ENCODE data around the gene NOTO.

NOTO gene

DNA sequence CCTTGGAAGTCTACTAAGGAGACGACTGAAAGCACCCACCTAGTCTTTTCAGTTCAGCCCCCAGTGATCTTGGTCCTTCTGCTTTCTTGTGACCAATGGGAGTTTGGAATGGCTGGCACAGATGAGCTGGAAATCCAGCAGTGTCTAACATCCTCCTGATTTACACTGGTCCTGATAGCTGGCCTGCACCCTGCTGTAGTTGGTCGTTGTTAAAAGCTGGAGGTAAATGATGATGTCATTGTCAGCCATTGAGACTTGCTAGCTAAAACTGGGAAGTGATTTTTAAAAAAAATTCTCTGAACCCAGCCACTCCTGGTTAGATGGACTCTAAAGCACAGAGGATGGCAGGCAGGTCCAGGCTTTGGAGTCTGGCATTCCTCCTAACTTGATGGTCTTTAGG lies 51.0 kb downstream of the NOTO start:
- in situ Hi-C loops (cut with MboI; ENCODE audit: low pct_unique_long_range_greater_than_20kb, low sequenced_read_pairs, unreplicated experiment), result no loop called here
- TF ChIP-seq, protein P1, sequence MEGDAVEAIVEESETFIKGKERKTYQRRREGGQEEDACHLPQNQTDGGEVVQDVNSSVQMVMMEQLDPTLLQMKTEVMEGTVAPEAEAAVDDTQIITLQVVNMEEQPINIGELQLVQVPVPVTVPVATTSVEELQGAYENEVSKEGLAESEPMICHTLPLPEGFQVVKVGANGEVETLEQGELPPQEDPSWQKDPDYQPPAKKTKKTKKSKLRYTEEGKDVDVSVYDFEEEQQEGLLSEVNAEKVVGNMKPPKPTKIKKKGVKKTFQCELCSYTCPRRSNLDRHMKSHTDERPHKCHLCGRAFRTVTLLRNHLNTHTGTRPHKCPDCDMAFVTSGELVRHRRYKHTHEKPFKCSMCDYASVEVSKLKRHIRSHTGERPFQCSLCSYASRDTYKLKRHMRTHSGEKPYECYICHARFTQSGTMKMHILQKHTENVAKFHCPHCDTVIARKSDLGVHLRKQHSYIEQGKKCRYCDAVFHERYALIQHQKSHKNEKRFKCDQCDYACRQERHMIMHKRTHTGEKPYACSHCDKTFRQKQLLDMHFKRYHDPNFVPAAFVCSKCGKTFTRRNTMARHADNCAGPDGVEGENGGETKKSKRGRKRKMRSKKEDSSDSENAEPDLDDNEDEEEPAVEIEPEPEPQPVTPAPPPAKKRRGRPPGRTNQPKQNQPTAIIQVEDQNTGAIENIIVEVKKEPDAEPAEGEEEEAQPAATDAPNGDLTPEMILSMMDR (IDR thresholded peaks at IDR 0.05; ENCODE audit: extremely low read depth, insufficient read depth, missing control alignments), result no peak
- DNase-seq (ENCODE audit: low spot score), result no peak

DNA sequence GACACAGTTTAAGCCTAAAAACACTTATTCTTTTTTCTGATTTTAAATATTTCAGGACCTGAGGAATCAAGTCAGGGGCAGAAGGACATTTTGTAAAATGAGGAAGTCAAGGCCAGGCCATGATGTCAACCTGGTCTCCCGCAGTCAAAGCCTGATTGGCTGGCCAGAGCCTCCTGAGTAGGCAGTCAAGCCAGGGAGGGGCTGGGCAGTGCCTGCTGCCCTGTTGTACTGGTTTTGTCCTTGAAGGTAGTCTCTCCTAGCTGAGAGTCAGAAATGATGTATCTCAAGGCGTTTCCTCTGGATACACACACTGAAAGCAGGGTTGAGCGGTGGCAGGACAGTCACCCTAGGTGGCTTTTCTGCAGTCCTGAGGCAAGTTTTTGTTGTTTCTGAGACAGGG lies 51.5 kb downstream of the NOTO start:
- TF ChIP-seq, protein P1 (IDR thresholded peaks at IDR 0.05; ENCODE audit: extremely low read depth, insufficient read depth, missing control alignments), result no peak
- in situ Hi-C loops (cut with MboI; ENCODE audit: low pct_unique_long_range_greater_than_20kb, low sequenced_read_pairs, unreplicated experiment), result no loop called here
- DNase-seq (ENCODE audit: low spot score), result no peak

DNA sequence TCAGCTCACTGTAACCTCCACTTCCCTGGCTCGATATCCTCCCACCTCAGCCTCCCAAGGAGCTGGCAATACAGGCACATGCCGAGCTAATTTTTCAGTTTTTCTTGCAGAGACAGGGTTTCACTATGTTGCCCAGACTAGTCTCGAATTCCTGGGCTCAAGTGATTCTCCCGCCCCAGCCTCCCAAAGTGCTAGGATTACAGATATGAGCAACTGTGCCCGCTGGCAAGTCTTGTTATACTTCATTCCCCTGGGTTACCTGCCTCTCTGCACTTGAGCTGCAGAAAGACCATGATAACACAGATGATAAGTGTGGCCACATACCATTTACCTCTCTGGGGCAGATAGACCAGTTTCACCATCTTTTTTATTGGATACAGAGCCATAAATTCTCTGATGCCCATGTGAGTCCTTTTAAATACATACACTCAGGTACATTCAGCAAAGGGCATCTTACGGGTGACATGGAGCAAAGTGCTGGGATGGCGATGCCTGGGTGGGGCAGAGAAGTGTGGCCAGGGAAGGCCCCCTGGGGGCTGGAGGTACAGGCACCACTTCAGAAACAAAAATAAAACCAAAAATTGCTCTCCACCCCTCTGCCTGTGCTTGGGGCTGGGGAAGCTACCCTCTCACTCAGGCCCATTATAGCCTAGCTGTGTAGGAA lies 52.1 kb downstream of the NOTO start:
- no peak for DNase-seq (ENCODE audit: low spot score)
- in situ Hi-C loops (cut with MboI; ENCODE audit: low pct_unique_long_range_greater_than_20kb, low sequenced_read_pairs, unreplicated experiment), result no loop called here

DNA sequence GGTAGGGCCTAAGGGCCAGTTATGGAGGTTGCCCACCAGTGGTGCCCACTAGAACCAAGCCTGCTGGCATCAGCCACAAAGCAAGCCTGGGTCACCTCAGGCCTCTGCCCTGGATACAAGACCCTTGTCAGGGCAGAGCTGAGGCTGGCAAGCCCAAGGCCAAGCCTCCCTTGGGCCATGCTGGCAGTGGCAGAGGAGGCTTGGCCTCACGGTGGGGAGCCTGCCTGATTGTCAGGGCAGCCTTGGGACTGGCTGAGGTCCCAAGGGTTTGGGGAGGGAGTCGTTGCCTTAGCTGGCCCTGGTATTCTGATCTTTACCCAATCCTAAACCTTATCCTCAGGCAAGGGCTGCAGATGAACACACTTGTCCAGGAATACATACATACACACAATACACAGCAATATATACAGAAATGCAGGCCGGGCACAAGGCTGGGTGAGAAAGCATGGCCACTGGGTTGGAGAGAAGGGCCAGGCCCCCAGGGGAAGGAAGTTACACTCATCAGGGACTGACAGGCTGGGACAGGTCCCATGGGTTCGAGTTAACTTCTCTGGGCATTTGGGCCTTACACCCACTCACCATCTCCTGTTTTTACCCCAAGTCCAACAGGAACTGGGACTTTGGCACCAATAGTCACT lies 52.8 kb downstream of the NOTO start:
- TF ChIP-seq, protein P1 (IDR thresholded peaks at IDR 0.05; ENCODE audit: extremely low read depth, insufficient read depth, missing control alignments), result no peak
- in situ Hi-C loops (cut with MboI; ENCODE audit: low pct_unique_long_range_greater_than_20kb, low sequenced_read_pairs, unreplicated experiment), result no loop called here
- no peak for DNase-seq (ENCODE audit: low spot score)

More for the DNA sequence above, 52.1 kb downstream of the NOTO start:
- TF ChIP-seq, protein P1 (IDR thresholded peaks at IDR 0.05; ENCODE audit: extremely low read depth, insufficient read depth, missing control alignments), result no peak

DNA sequence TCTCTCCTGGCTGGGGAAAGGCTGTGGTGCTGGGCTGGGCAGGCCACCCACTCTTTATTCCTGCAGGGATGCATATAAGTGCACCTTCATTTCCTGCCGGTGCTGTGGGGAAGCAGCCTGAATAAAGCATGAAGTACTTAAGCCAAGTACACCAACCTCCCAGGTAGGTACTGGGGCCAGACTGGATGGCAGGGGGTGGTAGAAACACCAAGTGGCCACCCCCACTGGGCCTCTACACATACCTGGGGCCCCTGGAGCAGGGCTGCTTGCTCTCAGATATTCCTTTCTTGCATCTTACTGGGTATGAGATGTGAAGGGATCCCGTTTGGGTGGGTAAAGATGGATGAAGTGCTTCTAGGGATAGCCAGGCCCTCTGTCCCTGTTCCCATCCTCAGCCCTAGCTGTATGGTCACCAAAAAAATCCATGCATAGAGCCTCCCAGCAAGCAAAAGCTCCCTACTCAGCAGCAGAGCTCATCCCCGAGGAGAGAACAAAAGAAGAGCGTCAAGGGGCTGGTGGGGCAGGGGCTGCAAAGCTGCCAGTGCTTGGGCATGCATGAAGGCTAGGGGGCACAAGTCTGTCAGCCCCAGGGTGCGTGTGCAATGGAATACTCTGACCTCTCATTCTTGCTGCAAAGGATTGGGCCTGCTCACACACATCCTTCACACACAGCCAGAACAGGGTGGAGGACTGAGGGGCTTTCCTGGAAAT lies 53.7 kb downstream of the NOTO start:
- TF ChIP-seq, protein P1 (IDR thresholded peaks at IDR 0.05; ENCODE audit: extremely low read depth, insufficient read depth, missing control alignments), result no peak
- peak; percentile 13 for DNase-seq (ENCODE audit: low spot score)
- in situ Hi-C loops (cut with MboI; ENCODE audit: low pct_unique_long_range_greater_than_20kb, low sequenced_read_pairs, unreplicated experiment), result no loop called here

DNA sequence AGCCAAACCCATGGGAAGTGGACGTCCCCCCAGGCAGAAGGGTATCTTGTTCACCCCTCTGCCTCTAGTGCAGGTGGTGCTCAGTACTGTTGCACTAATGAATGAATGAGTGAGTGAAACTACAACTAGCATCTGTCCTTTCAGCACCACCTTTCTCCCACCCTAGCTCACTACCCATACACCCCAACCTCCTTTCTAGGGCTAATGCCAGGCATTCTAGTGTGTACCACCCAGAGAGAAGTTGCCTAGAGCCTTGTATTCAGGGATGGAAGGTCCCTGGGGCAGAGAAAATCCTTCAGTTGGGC lies 54.2 kb downstream of the NOTO start:
- TF ChIP-seq, protein P1 (IDR thresholded peaks at IDR 0.05; ENCODE audit: extremely low read depth, insufficient read depth, missing control alignments), result no peak
- in situ Hi-C loops (cut with MboI; ENCODE audit: low pct_unique_long_range_greater_than_20kb, low sequenced_read_pairs, unreplicated experiment), result no loop called here
- no peak for DNase-seq (ENCODE audit: low spot score)

Measured in GM13977 (cell line).